ENCODE results near the gene UBA5. TPM values are rescaled to one million over a fixed set of nuclear protein-coding genes. Genes with fewer than 3 reads are reported as not detected.

UBA5 gene
- total and polyA plus RNA-seq, 4 donors: 15.3 to 51.9 (median 36.0) TPM

GRCh38 chr3:132675408-132675807, 15.3 kb downstream of the UBA5 start (continued):
- no peak for TF ChIP-seq RAD21 (IDR thresholded peaks at IDR 0.05)
- TF ChIP-seq MAX (IDR thresholded peaks at IDR 0.05): no peak

- no peak for TF ChIP-seq FOXA2 (IDR thresholded peaks at IDR 0.05)
- TF ChIP-seq TAF1 (conservative IDR thresholded peaks at IDR 0.05): no peak
- no peak for TF ChIP-seq YY1 (IDR thresholded peaks at IDR 0.05)
- no peak for TF ChIP-seq REST (IDR thresholded peaks at IDR 0.05)
- TF ChIP-seq NR2F2 (IDR thresholded peaks at IDR 0.05): no peak
- no peak for TF ChIP-seq RAD21 (IDR thresholded peaks at IDR 0.05)
- TF ChIP-seq SP1 (IDR thresholded peaks at IDR 0.05): no peak
- TF ChIP-seq FOXA1 (IDR thresholded peaks at IDR 0.05): no peak
- TF ChIP-seq CTCF (IDR thresholded peaks at IDR 0.05; ENCODE audit: low read depth, low read length, missing input control): no peak
- no peak for TF ChIP-seq MAX (IDR thresholded peaks at IDR 0.05)
- TF ChIP-seq EGR1 (IDR thresholded peaks at IDR 0.05; ENCODE audit: low read depth in 2 of 2): no peak
- TF ChIP-seq, protein P1, sequence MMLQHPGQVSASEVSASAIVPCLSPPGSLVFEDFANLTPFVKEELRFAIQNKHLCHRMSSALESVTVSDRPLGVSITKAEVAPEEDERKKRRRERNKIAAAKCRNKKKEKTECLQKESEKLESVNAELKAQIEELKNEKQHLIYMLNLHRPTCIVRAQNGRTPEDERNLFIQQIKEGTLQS (IDR thresholded peaks at IDR 0.05): no peak
- no peak for TF ChIP-seq GABPA (IDR thresholded peaks at IDR 0.05 in 1 of 2, conservative IDR thresholded peaks at IDR 0.05 in 1 of 2)
- no peak for TF ChIP-seq RXRA (IDR thresholded peaks at IDR 0.05)
- TF ChIP-seq HNF4A (conservative IDR thresholded peaks at IDR 0.05): no peak
- TF ChIP-seq JUND (IDR thresholded peaks at IDR 0.05): no peak
- no peak for TF ChIP-seq ZBTB33 (IDR thresholded peaks at IDR 0.05)
- no peak for TF ChIP-seq HNF4G (IDR thresholded peaks at IDR 0.05)
- no peak for DNase-seq (ENCODE audit: low spot score)
- H3K36me3 ChIP-seq (ENCODE audit: control insufficient read depth in 4 of 4, insufficient read depth in 3 of 4, low read depth in 1 of 4, low read length in 3 of 4): peaks cover 1 to 51% (median 39%) of the 10 kb centered on the region in 4 donors
- no peak overlapping the region for H3K27ac ChIP-seq (ENCODE audit: low read depth in 1 of 2, low read length in 2 of 2)
- no peak overlapping the region for H3K9ac ChIP-seq (ENCODE audit: low read depth in 1 of 2, low read length in 2 of 2)
- no peaks in the 10 kb centered on the region for H3K4me1 ChIP-seq (ENCODE audit: control insufficient read depth in 4 of 4, insufficient read depth in 4 of 4, low read length in 3 of 4)
- H3K9me3 ChIP-seq (ENCODE audit: control insufficient read depth in 4 of 4, low read length in 3 of 4): no peaks in the 10 kb centered on the region
- H3K4me3 ChIP-seq (ENCODE audit: low read depth in 1 of 3, low read length in 3 of 3): no peak overlapping the region
- 84% methylated on average over 5 of the region's 5 CpGs for WGBS
- H3K27me3 ChIP-seq (ENCODE audit: control insufficient read depth in 4 of 4, insufficient read depth in 4 of 4, low read length in 3 of 4): no peaks in the 10 kb centered on the region
These were observed 19.8 kb downstream of the UBA5 start for GRCh38 chr3:132679911-132680310.

Measured in liver (tissue), 9 donors.